SK-N-SH treated with all-trans-retinoic acid at 6 μM for 48 hours (cell line): Measurements from ENCODE around the gene DOCK4.
A peak's percentile ranks its signal among the peaks of the same experiment; 100 is the strongest.

Source experiments
- CSDC2 ChIP-seq: fragments of 250-450 bp; sonication (Bioruptor Pico); IDR thresholded peaks from 2 replicates; pipeline ENCODE4 v1.5.0; 2020; ENCODE audit warnings: mild to moderate bottlenecking, moderate library complexity
- CSRNP3 ChIP-seq: fragments of 250-450 bp; sonication (Bioruptor Pico); IDR thresholded peaks from 2 replicates; pipeline ENCODE4 v1.5.1; 2021; ENCODE audit warnings: mild to moderate bottlenecking, moderate library complexity
- OSR1 ChIP-seq: fragments of 250-450 bp; sonication (Bioruptor Pico); IDR thresholded peaks from 2 replicates; pipeline ENCODE4 v1.8.0; 2022; ENCODE audit warnings: moderate library complexity, mild to moderate bottlenecking, inconsistent platforms
- PATZ1 ChIP-seq: fragments of 250-450 bp; sonication (Bioruptor Pico); IDR thresholded peaks from 2 replicates; pipeline ENCODE4 v1.8.0; 2020; ENCODE audit warnings: mild to moderate bottlenecking, moderate library complexity, borderline replicate concordance
- SNAI2 ChIP-seq: fragments of 250-450 bp; sonication (Bioruptor Pico); IDR thresholded peaks from 2 replicates; pipeline ENCODE4 v1.5.0; 2020; ENCODE audit warnings: mild to moderate bottlenecking, moderate library complexity
- TCF4 ChIP-seq: fragments of 250-450 bp; sonication (Bioruptor Pico); IDR thresholded peaks from 2 replicates; pipeline ENCODE4 v1.8.0; 2021; ENCODE audit warnings: mild to moderate bottlenecking, moderate library complexity, borderline replicate concordance
- ZC3H10 ChIP-seq: fragments of 250-450 bp; sonication (Bioruptor Pico); IDR thresholded peaks from 2 replicates; pipeline ENCODE4 v1.5.1; 2021; ENCODE audit warnings: mild to moderate bottlenecking, moderate library complexity
- ZFP3 ChIP-seq: fragments of 250-450 bp; sonication (Bioruptor Pico); IDR thresholded peaks from 2 replicates; pipeline ENCODE4 v1.5.0; 2020; ENCODE audit warnings: mild to moderate bottlenecking, moderate library complexity
- ZFP30 ChIP-seq: fragments of 450-650 bp; formaldehyde crosslinking; IDR thresholded peaks from 2 replicates; pipeline ENCODE4 v1.5.0; 2022; ENCODE audit warnings: mild to moderate bottlenecking, moderate library complexity
- ZNF565 ChIP-seq: fragments of 450-650 bp; formaldehyde crosslinking; conservative IDR thresholded peaks from 2 replicates; pipeline ENCODE4 v1.5.0; 2020; ENCODE audit warnings: low read depth, mild to moderate bottlenecking, moderate library complexity
- ZNF70 ChIP-seq: fragments of 450-650 bp; formaldehyde crosslinking; IDR thresholded peaks from 2 replicates; pipeline ENCODE4 v1.5.0; 2020; ENCODE audit warnings: mild to moderate bottlenecking, moderate library complexity
- ZNF8 ChIP-seq: fragments of 450-650 bp; formaldehyde crosslinking; IDR thresholded peaks from 2 replicates; pipeline ENCODE4 v1.5.0; 2020; ENCODE audit warnings: mild to moderate bottlenecking, moderate library complexity
- TF ChIP-seq, protein P1 (sequence below): fragments of 250-450 bp; sonication (Bioruptor Pico); IDR thresholded peaks from 2 replicates; pipeline ENCODE4 v1.5.1; 2020; ENCODE audit warnings: low read depth, mild to moderate bottlenecking, moderate library complexity
- TF ChIP-seq, protein P2 (sequence below): fragments of 250-450 bp; sonication (Bioruptor Pico); IDR thresholded peaks from 2 replicates; pipeline ENCODE4 v1.5.0; 2020; ENCODE audit warnings: mild to moderate bottlenecking, moderate library complexity

- TF ChIP-seq, protein P1, sequence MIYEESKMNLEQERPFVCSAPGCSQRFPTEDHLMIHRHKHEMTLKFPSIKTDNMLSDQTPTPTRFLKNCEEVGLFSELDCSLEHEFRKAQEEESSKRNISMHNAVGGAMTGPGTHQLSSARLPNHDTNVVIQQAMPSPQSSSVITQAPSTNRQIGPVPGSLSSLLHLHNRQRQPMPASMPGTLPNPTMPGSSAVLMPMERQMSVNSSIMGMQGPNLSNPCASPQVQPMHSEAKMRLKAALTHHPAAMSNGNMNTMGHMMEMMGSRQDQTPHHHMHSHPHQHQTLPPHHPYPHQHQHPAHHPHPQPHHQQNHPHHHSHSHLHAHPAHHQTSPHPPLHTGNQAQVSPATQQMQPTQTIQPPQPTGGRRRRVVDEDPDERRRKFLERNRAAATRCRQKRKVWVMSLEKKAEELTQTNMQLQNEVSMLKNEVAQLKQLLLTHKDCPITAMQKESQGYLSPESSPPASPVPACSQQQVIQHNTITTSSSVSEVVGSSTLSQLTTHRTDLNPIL (CRISPR knock-in tag) = no peak
- TF ChIP-seq ZC3H10 (no peak), ZNF70 (no peak), OSR1 (CRISPR knock-in tag) (no peak), PATZ1 (no peak), ZFP3 (CRISPR knock-in tag) (no peak), ZNF565 (no peak), CSRNP3 (CRISPR knock-in tag) (no peak), ZNF8 (CRISPR knock-in tag) (no peak), SNAI2 (no peak), CSDC2 (CRISPR knock-in tag) (no peak), ZFP30 (CRISPR knock-in tag) (peak; percentile 99), TCF4 (CRISPR knock-in tag) (no peak)
- TF ChIP-seq, protein P2, sequence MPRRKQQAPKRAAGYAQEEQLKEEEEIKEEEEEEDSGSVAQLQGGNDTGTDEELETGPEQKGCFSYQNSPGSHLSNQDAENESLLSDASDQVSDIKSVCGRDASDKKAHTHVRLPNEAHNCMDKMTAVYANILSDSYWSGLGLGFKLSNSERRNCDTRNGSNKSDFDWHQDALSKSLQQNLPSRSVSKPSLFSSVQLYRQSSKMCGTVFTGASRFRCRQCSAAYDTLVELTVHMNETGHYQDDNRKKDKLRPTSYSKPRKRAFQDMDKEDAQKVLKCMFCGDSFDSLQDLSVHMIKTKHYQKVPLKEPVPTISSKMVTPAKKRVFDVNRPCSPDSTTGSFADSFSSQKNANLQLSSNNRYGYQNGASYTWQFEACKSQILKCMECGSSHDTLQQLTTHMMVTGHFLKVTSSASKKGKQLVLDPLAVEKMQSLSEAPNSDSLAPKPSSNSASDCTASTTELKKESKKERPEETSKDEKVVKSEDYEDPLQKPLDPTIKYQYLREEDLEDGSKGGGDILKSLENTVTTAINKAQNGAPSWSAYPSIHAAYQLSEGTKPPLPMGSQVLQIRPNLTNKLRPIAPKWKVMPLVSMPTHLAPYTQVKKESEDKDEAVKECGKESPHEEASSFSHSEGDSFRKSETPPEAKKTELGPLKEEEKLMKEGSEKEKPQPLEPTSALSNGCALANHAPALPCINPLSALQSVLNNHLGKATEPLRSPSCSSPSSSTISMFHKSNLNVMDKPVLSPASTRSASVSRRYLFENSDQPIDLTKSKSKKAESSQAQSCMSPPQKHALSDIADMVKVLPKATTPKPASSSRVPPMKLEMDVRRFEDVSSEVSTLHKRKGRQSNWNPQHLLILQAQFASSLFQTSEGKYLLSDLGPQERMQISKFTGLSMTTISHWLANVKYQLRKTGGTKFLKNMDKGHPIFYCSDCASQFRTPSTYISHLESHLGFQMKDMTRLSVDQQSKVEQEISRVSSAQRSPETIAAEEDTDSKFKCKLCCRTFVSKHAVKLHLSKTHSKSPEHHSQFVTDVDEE (CRISPR knock-in tag) = no peak
Observed at GRCh38 chr7:111836592-111836991, 369.6 kb downstream of the DOCK4 start.
